PFSK-1 (cell line): Measurements from ENCODE around the gene ZCCHC3.

Experiments used
- FOXP2 ChIP-seq: optimal IDR thresholded peaks from 2 replicates; pipeline ENCODE3; 2011; ENCODE audit warnings: borderline replicate concordance, control low read depth, inconsistent platforms; ENCODE audit not compliant: insufficient read depth; ENCODE audit errors: extremely low read length, extremely low read depth
- POLR2AphosphoS5 ChIP-seq: IDR thresholded peaks from 2 replicates; pipeline ENCODE4 v1.6.1; 2012; ENCODE audit warnings: low read depth, mild to moderate bottlenecking, control low read depth, low read length, moderate library complexity
- REST ChIP-seq, 2 experiments: IDR thresholded peaks; 2 replicates each; pipeline versions ENCODE4 v1.6.1 to v1.8.0; 2011 to 2012; ENCODE audit warnings: low read depth in 2 of 2, low read length in 2 of 2, control low read depth in 1 of 2, inconsistent platforms in 1 of 2, mild to moderate bottlenecking in 1 of 2, moderate library complexity in 1 of 2; ENCODE audit not compliant: insufficient read depth in 1 of 2
- SIN3A ChIP-seq: IDR thresholded peaks from 2 replicates; pipeline ENCODE4 v1.6.1; 2012; ENCODE audit warnings: mild to moderate bottlenecking, low read length, moderate library complexity, borderline replicate concordance; ENCODE audit not compliant: insufficient read depth
- TAF1 ChIP-seq: IDR thresholded peaks from 2 replicates; pipeline ENCODE4 v1.6.1; 2012; ENCODE audit warnings: low read length, control low read depth, borderline replicate concordance; ENCODE audit not compliant: insufficient read depth

Gene ZCCHC3

GRCh38 chr20:270517-270916 is 26.9 kb upstream of the ZCCHC3 start:
- TF ChIP-seq FOXP2 (no peak), SIN3A (no peak), TAF1 (no peak), POLR2AphosphoS5 (no peak), REST (IDR thresholded peaks at IDR 0.05; ENCODE audit: insufficient read depth in 1 of 2, low read depth in 2 of 2, low read length in 2 of 2) (no peak)

GRCh38 chr20:271069-271468 is 26.3 kb upstream of the ZCCHC3 start:
- TF ChIP-seq REST (IDR thresholded peaks at IDR 0.05; ENCODE audit: insufficient read depth in 1 of 2, low read depth in 2 of 2, low read length in 2 of 2) (no peak), FOXP2 (no peak), POLR2AphosphoS5 (no peak), TAF1 (no peak), SIN3A (no peak)

GRCh38 chr20:271528-271927 is 25.8 kb upstream of the ZCCHC3 start:
- TF ChIP-seq REST (IDR thresholded peaks at IDR 0.05; ENCODE audit: insufficient read depth in 1 of 2, low read depth in 2 of 2, low read length in 2 of 2) (no peak), POLR2AphosphoS5 (no peak), FOXP2 (no peak), TAF1 (no peak), SIN3A (no peak)

GRCh38 chr20:272718-273117 is 24.7 kb upstream of the ZCCHC3 start:
- TF ChIP-seq TAF1: no peak
- TF ChIP-seq FOXP2: no peak
- no peak for TF ChIP-seq REST (IDR thresholded peaks at IDR 0.05; ENCODE audit: insufficient read depth in 1 of 2, low read depth in 2 of 2, low read length in 2 of 2)
- no peak for TF ChIP-seq SIN3A
- no peak for TF ChIP-seq POLR2AphosphoS5

GRCh38 chr20:273884-274283 is 23.5 kb upstream of the ZCCHC3 start:
- TF ChIP-seq TAF1 (no peak), REST (IDR thresholded peaks at IDR 0.05; ENCODE audit: insufficient read depth in 1 of 2, low read depth in 2 of 2, low read length in 2 of 2) (no peak)
